ENCODE measurements around the gene KLHL1. TPM values are rescaled to one million over a fixed set of nuclear protein-coding genes. Genes with fewer than 3 reads are reported as not detected.
"Not testable (repeated sequence)": the region's sequence is repeated elsewhere in the genome, so short reads cannot be mapped to it uniquely, and the experiment has no call there.

The KLHL1 gene
- not detected for total RNA-seq

DNA sequence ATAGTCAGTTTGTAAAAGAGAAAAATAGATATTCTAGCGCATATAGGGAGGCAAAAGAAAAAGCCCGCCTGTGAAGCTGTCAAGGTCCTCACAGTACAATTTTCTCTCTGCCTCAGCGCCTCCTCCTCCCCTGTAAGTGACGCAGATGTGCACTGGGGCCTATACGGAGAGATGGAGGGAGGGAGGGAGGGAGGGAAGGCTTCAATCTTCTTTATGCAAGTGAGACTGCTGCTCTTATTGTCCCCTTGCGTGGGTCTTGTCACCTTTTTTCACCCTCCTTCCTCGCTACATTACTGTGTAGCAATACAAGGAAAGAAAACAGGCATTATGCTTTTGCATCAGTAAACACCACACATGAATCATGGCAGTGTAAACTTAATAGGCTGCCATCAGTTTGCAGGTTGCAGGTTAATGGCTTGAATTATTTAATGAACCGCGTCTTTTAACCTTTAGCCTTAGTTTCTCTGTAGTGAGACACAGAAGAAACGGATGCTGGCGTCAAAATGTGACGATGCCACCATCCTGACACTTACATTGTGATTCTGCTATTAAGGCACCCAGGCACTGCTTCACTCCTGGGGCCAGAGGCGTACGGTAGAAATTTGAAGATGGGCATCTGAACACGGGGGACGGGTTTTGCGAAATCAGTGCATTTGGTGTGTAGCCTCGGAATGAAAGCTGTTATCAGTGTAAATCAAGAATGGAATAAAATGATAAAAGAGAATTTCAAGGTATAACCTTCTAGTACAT is at the start of gene KLHL1:
KLHL1 (minus strand) TSS at position 97 of the 750 bp plus-strand sequence. CDS start 753 bp downstream, outside the sequence.
- H3K27me3 Mint-ChIP-seq = no peaks in the 10 kb centered on the region
- ChIA-PET CTCF (no interaction called here), POLR2A (no interaction called here)
- H3K4me3 Mint-ChIP-seq = no peak within 1 kb of the TSS
- H3K9me3 Mint-ChIP-seq = no peaks in the 10 kb centered on the region
- no peaks in the 10 kb centered on the region for H3K4me1 Mint-ChIP-seq
- no peaks in the 10 kb centered on the region for H3K36me3 Mint-ChIP-seq (ENCODE audit: low read depth)
- DNase-seq = no peak
- H3K27ac Mint-ChIP-seq = no peak within 1 kb of the TSS

DNA sequence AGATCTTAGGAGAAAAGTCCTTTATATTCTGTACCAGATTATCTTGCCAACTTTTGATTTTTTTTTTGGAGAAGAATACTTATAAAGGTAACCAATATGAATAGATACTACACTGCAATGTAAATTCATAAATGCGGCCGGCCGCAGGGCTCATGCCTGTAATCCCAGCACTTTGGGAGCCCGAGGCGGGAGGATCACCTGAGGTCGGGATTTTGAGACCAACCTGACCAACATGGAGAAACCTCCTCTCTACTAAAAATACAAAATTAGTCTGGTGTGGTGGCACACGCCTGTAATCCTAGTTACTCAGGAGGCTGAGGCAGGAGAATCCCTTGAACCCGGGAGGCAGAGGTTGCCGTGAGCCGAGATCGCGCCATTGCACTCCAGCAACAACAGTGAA is 34.4 kb upstream of the KLHL1 start:
- H3K4me1 Mint-ChIP-seq; CTCF ChIA-PET; POLR2A ChIA-PET; H3K27me3 Mint-ChIP-seq; H3K9me3 Mint-ChIP-seq; DNase-seq; H3K36me3 Mint-ChIP-seq (ENCODE audit: low read depth); H3K27ac Mint-ChIP-seq; H3K4me3 Mint-ChIP-seq: not testable (repeated sequence)

- peaks cover 11% of the 10 kb centered on the region for H3K9me3 Mint-ChIP-seq
- H3K4me1 Mint-ChIP-seq = no peaks in the 10 kb centered on the region
- ChIA-PET CTCF (no interaction called here), POLR2A (no interaction called here)
- no peak overlapping the region for H3K27ac Mint-ChIP-seq
- no peaks in the 10 kb centered on the region for H3K27me3 Mint-ChIP-seq
- no peak overlapping the region for H3K4me3 Mint-ChIP-seq
- no peaks in the 10 kb centered on the region for H3K36me3 Mint-ChIP-seq (ENCODE audit: low read depth)
- no peak for DNase-seq
These were observed 19.8 kb upstream of the KLHL1 start for GRCh38 chr13:70128098-70128497.

GRCh38 chr13:70125693-70126092 is 17.4 kb upstream of the KLHL1 start:
- H3K4me3 Mint-ChIP-seq = no peak overlapping the region
- H3K27ac Mint-ChIP-seq = no peak overlapping the region
- no peaks in the 10 kb centered on the region for H3K27me3 Mint-ChIP-seq
- no peaks in the 10 kb centered on the region for H3K36me3 Mint-ChIP-seq (ENCODE audit: low read depth)
- no peaks in the 10 kb centered on the region for H3K4me1 Mint-ChIP-seq
- DNase-seq = no peak
- CTCF ChIA-PET = no interaction called here
- POLR2A ChIA-PET = no interaction called here
- peaks cover 10% of the 10 kb centered on the region for H3K9me3 Mint-ChIP-seq

GRCh38 chr13:70117338-70117905 is 9.2 kb upstream of the KLHL1 start:
- no peaks in the 10 kb centered on the region for H3K4me1 Mint-ChIP-seq
- ChIA-PET POLR2A (no interaction called here), CTCF (no interaction called here)
- DNase-seq = no peak
- no peaks in the 10 kb centered on the region for H3K9me3 Mint-ChIP-seq
- no peaks in the 10 kb centered on the region for H3K36me3 Mint-ChIP-seq (ENCODE audit: low read depth)
- no peak overlapping the region for H3K27ac Mint-ChIP-seq
- H3K27me3 Mint-ChIP-seq = no peaks in the 10 kb centered on the region
- H3K4me3 Mint-ChIP-seq = no peak overlapping the region

DNA sequence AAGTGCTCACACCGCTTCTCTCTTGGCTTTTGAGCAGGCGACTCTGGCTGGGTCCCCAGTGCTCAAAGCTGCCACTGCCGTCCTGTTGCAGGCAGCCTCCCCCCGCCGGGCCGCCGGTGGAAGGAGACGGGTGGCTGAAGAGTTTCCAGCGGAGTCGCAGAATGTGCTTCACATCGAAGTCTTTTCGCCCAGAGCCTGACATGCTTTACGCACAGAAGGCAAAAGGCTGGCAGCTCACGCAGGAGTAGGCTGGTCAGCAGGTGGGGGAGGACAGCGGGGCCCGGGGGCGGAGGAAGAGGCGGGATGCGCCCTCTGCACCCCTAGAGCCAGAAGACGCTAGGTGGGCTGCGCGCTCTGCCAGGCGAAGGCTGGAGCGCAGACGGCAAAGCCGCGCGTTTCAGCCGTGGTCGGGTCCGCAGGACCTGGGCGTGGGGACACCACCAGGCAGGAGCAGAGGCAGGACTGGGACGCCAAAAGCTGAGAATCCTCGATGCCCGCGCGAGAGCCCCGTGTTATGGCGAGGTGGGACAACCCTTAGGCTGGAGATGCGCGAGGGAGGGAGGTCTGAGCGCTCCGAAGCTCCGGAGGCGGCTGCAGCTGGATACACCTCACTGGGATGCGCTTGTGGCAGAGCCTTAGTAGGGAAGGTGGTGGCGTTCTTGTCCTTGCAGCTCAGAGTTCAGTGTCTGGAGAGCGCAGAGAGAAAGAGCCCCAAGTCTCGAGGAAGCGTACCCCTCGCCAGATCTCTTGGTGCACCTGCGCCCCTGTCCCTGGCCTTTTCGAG is 562 bp downstream of the KLHL1 start, which contains the start of gene ATXN8OS:
ATXN8OS (plus strand) TSS at position 329 of the 784 bp plus-strand sequence.
- ChIA-PET POLR2A (no interaction called here), CTCF (no interaction called here)
- no peak within 1 kb of the TSS for H3K27ac Mint-ChIP-seq
- H3K9me3 Mint-ChIP-seq = no peaks in the 10 kb centered on the region
- H3K27me3 Mint-ChIP-seq = no peaks in the 10 kb centered on the region
- no peaks in the 10 kb centered on the region for H3K4me1 Mint-ChIP-seq
- no peak within 1 kb of the TSS for H3K4me3 Mint-ChIP-seq
- no peaks in the 10 kb centered on the region for H3K36me3 Mint-ChIP-seq (ENCODE audit: low read depth)
- DNase-seq = no peak

DNA sequence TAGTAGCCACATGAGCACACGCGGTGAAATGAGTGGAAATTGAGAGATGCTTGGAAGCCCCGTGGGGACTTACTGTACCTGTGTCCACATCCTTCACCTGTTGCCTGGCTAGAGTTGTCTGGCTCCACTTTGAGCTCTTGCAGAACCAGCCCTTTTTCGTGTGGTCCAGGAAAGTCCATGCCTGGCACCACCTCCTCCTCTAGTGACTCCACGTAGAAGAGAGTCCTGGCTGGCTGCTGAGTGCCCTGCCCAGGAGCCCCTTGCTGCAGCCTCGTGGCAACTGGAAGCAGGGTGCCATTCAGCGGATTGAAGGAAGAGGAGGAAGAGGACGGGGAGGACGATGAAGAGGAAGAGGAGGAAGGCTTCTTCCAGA is 1.1 kb downstream of the KLHL1 start:
- no peak overlapping the region for H3K27ac Mint-ChIP-seq
- no peaks in the 10 kb centered on the region for H3K36me3 Mint-ChIP-seq (ENCODE audit: low read depth)

DNA sequence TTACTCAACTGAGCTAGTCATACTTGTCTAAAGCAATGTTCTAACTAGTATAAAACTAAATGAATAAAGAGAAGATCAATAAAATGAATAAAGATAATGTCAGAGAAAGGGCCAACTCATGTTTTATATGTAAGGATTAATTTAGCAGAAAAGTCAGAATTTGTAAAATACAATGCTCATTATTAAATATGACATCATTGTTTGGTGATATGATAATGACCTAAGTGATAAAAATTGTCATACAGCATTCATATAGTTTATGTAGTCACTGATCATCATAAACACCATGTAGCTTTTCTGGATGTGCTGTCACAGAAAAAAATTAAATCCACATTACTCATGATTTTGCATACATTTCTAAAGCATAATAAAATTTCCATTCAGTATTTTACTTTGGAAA is 3.8 kb downstream of the KLHL1 start:
- no peaks in the 10 kb centered on the region for H3K9me3 Mint-ChIP-seq
- DNase-seq = no peak
- ChIA-PET POLR2A (no interaction called here), CTCF (no interaction called here)
- H3K27ac Mint-ChIP-seq = no peak overlapping the region
- no peaks in the 10 kb centered on the region for H3K27me3 Mint-ChIP-seq
- no peaks in the 10 kb centered on the region for H3K36me3 Mint-ChIP-seq (ENCODE audit: low read depth)
- no peak overlapping the region for H3K4me3 Mint-ChIP-seq
- H3K4me1 Mint-ChIP-seq = no peaks in the 10 kb centered on the region

More for the DNA sequence above, 1.1 kb downstream of the KLHL1 start:
- ChIA-PET POLR2A (no interaction called here), CTCF (no interaction called here)
- Mint-ChIP-seq H3K9me3 (no peaks in the 10 kb centered on the region), H3K4me3 (no peak overlapping the region), H3K4me1 (no peaks in the 10 kb centered on the region), H3K27me3 (no peaks in the 10 kb centered on the region)
- no peak for DNase-seq

GRCh38 chr13:70098669-70099068 is 9.6 kb downstream of the KLHL1 start:
- ChIA-PET POLR2A (no interaction called here), CTCF (no interaction called here)
- H3K36me3 Mint-ChIP-seq (ENCODE audit: low read depth) = no peaks in the 10 kb centered on the region

DNA sequence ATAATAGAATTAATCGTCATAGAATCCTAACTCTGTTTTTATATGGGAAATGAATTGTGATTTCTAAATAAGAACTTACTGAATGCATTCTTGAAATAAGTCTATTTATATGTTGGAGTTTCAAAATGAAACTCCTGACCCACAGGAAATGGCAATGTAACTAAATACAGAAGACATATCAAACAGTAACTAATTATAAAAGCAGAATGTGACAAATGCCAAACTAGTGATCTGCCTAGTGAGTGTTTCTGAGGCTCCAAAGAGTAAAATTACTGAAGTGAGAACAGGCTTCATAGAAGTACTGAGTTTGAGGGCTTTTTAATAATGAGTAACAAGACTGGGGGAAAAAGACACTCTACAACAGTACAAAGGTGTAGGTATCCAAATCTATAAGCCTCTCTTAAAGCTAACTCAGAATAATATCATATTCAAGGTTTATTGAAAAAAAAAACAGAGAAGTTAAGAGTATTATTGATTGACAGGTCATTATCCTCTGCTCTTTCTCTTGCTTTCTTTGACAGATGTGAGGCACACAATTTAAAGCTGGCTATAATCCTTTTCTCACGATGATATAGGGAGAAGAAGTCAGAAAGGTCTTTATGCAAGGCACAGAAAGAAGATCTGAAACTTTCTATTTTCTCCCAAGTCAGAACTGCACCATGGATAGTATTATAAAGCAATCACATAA is 18.1 kb downstream of the KLHL1 start:
- Mint-ChIP-seq H3K36me3 (ENCODE audit: low read depth) (no peaks in the 10 kb centered on the region), H3K27me3 (no peaks in the 10 kb centered on the region), H3K27ac (no peak overlapping the region), H3K4me1 (no peaks in the 10 kb centered on the region), H3K4me3 (no peak overlapping the region), H3K9me3 (peaks cover 7% of the 10 kb centered on the region)
- ChIA-PET CTCF (no interaction called here), POLR2A (no interaction called here)
- DNase-seq = no peak

More at GRCh38 chr13:70098669-70099068, 9.6 kb downstream of the KLHL1 start:
- Mint-ChIP-seq H3K27me3 (no peaks in the 10 kb centered on the region), H3K4me1 (no peaks in the 10 kb centered on the region), H3K27ac (no peak overlapping the region), H3K4me3 (no peak overlapping the region), H3K9me3 (peaks cover 3% of the 10 kb centered on the region)
- no peak for DNase-seq

DNA sequence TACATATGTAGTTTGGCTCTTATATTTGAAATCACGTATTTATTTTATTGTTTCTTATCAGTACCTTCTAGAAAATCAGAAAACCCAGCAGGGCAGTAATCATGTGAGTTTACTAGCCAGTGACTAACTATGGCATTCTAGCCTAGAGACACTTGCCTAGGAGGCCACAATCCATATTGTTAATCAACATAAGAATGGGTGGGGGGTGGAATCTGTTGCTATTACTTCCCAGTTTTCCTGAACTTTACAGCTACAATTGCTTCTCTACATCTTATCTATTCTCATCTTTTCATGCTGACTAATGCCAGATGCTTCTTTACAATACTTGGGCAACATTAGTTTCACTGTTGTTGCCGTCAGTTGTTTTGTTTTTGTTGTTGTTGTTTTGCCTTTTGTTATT is 19.3 kb downstream of the KLHL1 start:
- Mint-ChIP-seq H3K4me3 (no peak overlapping the region), H3K36me3 (ENCODE audit: low read depth) (no peaks in the 10 kb centered on the region), H3K27ac (no peak overlapping the region), H3K9me3 (peaks cover 8% of the 10 kb centered on the region), H3K4me1 (no peaks in the 10 kb centered on the region), H3K27me3 (no peaks in the 10 kb centered on the region)
- POLR2A ChIA-PET = no interaction called here
- DNase-seq = no peak
- CTCF ChIA-PET = no interaction called here

GRCh38 chr13:70087247-70087646 is 21.0 kb downstream of the KLHL1 start:
- no peaks in the 10 kb centered on the region for H3K27me3 Mint-ChIP-seq
- no peaks in the 10 kb centered on the region for H3K36me3 Mint-ChIP-seq (ENCODE audit: low read depth)
- peaks cover 8% of the 10 kb centered on the region for H3K9me3 Mint-ChIP-seq
- CTCF ChIA-PET = no interaction called here
- no peak for DNase-seq
- no peak overlapping the region for H3K4me3 Mint-ChIP-seq
- no peaks in the 10 kb centered on the region for H3K4me1 Mint-ChIP-seq
- POLR2A ChIA-PET = no interaction called here
- no peak overlapping the region for H3K27ac Mint-ChIP-seq

DNA sequence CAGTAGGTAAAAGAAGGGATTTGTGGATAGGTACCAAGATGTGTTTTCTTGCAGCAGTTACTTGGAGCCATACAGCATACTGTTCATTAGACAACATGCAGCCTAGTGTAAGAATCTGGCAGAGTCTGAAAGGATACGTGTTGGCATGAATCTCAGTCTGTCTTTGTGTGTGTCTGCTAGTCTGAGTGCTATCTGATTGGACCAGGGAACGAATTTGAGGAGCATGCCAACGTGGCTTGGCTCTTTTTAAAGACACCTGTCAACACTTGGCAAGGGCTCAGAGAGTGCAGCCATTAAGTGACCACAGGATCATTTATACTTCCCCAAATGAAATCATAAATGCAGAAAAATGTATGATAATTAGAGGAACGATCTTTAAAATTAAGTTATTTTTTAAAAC is 28.2 kb downstream of the KLHL1 start:
- DNase-seq = no peak
- ChIA-PET POLR2A (no interaction called here), CTCF (no interaction called here)
- Mint-ChIP-seq H3K27ac (no peak overlapping the region), H3K36me3 (ENCODE audit: low read depth) (no peaks in the 10 kb centered on the region), H3K4me1 (no peaks in the 10 kb centered on the region), H3K27me3 (no peaks in the 10 kb centered on the region), H3K4me3 (no peak overlapping the region), H3K9me3 (peaks cover 2% of the 10 kb centered on the region)

Measured in activated CD4-positive, alpha-beta memory T cell treated with anti-CD3 and anti-CD28 coated beads, Interleukin-2, amount 10 ng/mL, durations not matched to agents 7 days and 5 days (primary cell).